ENCODE results near the gene AJAP1. TPM values are rescaled to one million over a fixed set of nuclear protein-coding genes. Genes with fewer than 3 reads are reported as not detected.

AJAP1 gene
- total and polyA plus RNA-seq, 9 donors: 1.2 to 20.8 (median 12.5) TPM

GRCh38 chr1:4723106-4723505 is 68.7 kb downstream of the AJAP1 start:
- DNase-seq: no peak
- Histone ChIP-seq H3K4me1 (ENCODE audit: insufficient read depth) (no peaks in the 10 kb centered on the region), H3K27ac (no peak overlapping the region), H3K27me3 (no peaks in the 10 kb centered on the region), H3K4me3 (no peak overlapping the region), H3K36me3 (no peaks in the 10 kb centered on the region), H3K9me3 (no peaks in the 10 kb centered on the region)
- intact Hi-C loops (cut with DNase I): no loop called here
- WGBS, 3 donors: 69 to 80% (median 72%) methylated on average over 10 of the region's 10 CpGs
- TF ChIP-seq EP300 (IDR thresholded peaks at IDR 0.05): no peak
- no peak for TF ChIP-seq POLR2A (IDR thresholded peaks at IDR 0.05)
- TF ChIP-seq, protein P1, sequence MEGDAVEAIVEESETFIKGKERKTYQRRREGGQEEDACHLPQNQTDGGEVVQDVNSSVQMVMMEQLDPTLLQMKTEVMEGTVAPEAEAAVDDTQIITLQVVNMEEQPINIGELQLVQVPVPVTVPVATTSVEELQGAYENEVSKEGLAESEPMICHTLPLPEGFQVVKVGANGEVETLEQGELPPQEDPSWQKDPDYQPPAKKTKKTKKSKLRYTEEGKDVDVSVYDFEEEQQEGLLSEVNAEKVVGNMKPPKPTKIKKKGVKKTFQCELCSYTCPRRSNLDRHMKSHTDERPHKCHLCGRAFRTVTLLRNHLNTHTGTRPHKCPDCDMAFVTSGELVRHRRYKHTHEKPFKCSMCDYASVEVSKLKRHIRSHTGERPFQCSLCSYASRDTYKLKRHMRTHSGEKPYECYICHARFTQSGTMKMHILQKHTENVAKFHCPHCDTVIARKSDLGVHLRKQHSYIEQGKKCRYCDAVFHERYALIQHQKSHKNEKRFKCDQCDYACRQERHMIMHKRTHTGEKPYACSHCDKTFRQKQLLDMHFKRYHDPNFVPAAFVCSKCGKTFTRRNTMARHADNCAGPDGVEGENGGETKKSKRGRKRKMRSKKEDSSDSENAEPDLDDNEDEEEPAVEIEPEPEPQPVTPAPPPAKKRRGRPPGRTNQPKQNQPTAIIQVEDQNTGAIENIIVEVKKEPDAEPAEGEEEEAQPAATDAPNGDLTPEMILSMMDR (IDR thresholded peaks at IDR 0.05): no peak

GRCh38 chr1:4724001-4724400 is 69.6 kb downstream of the AJAP1 start:
- intact Hi-C loops (cut with DNase I): no loop called here
- WGBS, 3 donors: 88 to 96% (median 94%) methylated on average over 12 of the region's 12 CpGs

GRCh38 chr1:4724695-4725250 is 70.4 kb downstream of the AJAP1 start:
- Histone ChIP-seq H3K27ac (no peak overlapping the region), H3K4me3 (no peak overlapping the region), H3K4me1 (ENCODE audit: insufficient read depth) (peaks cover 4% of the 10 kb centered on the region), H3K27me3 (no peaks in the 10 kb centered on the region), H3K9me3 (no peaks in the 10 kb centered on the region), H3K36me3 (no peaks in the 10 kb centered on the region)
- no peak for DNase-seq
- WGBS, 3 donors: 81 to 90% (median 88%) methylated on average over 8 of the region's 8 CpGs
- intact Hi-C loops (cut with DNase I): no loop called here
- TF ChIP-seq, protein P1 (IDR thresholded peaks at IDR 0.05): no peak
- TF ChIP-seq EP300 (IDR thresholded peaks at IDR 0.05): no peak
- no peak for TF ChIP-seq POLR2A (IDR thresholded peaks at IDR 0.05)

More at GRCh38 chr1:4724001-4724400, 69.6 kb downstream of the AJAP1 start:
- no peaks in the 10 kb centered on the region for H3K27me3 ChIP-seq
- H3K9me3 ChIP-seq: no peaks in the 10 kb centered on the region
- H3K27ac ChIP-seq: no peak overlapping the region
- no peak for TF ChIP-seq POLR2A (IDR thresholded peaks at IDR 0.05)
- TF ChIP-seq EP300 (IDR thresholded peaks at IDR 0.05): no peak
- TF ChIP-seq, protein P1 (IDR thresholded peaks at IDR 0.05): no peak
- H3K4me1 ChIP-seq (ENCODE audit: insufficient read depth): no peaks in the 10 kb centered on the region
- DNase-seq: no peak
- H3K4me3 ChIP-seq: no peak overlapping the region
- H3K36me3 ChIP-seq: no peaks in the 10 kb centered on the region

DNA sequence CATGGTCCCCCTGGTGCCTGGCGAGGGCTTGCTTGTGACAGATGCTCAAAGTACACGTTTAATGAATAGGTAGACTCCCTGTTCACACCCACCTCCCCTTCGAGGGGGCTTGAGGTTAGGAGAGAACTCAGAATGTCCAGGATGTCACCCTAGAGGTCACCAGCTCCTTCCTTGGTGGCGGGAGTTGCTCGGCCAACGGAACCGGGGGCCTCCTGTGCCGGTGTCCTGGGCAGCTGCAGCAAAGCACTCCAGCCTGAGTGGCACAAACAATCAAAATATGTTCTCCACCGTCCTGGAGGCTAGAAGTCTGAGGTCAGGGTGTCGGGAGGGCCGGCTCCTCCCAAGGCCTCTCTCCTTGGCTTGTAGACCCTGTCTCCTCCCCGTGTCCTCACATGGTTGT is 71.0 kb downstream of the AJAP1 start:
- WGBS, 3 donors: 88 to 90% (median 88%) methylated on average over 12 of the region's 12 CpGs
- DNase-seq: no peak
- no peaks in the 10 kb centered on the region for H3K27me3 ChIP-seq

More for the DNA sequence above, 71.0 kb downstream of the AJAP1 start:
- H3K9me3 ChIP-seq: no peaks in the 10 kb centered on the region
- peaks cover 4% of the 10 kb centered on the region for H3K4me1 ChIP-seq (ENCODE audit: insufficient read depth)
- no peaks in the 10 kb centered on the region for H3K36me3 ChIP-seq
- no peak overlapping the region for H3K4me3 ChIP-seq
- TF ChIP-seq POLR2A (IDR thresholded peaks at IDR 0.05) (no peak), EP300 (IDR thresholded peaks at IDR 0.05) (no peak)
- TF ChIP-seq, protein P1 (IDR thresholded peaks at IDR 0.05): no peak
- no peak overlapping the region for H3K27ac ChIP-seq
- intact Hi-C loops (cut with DNase I): no loop called here

All from ovary (tissue), 9 donors.